Skin of body (tissue), 2 donors: ENCODE measurements around the gene ADPGK. TPM values are rescaled to one million over a fixed set of nuclear protein-coding genes. Genes with fewer than 3 reads are reported as not detected.
"Not testable (repeated sequence)": the region's sequence is repeated elsewhere in the genome, so short reads cannot be mapped to it uniquely, and the experiment has no call there.

Source experiments
- DNase-seq: peaks from one replicate; lab custom pipeline; 2025; lab: John Stamatoyannopoulos, UW
- total RNA-seq: library from RNA; depleted of rRNA; stranded (reverse); fragments of >200 nt; gene quantifications from one replicate; pipeline ENCODE4 v1.2.3, GENCODE V29; 2014

The ADPGK gene
- 57.8 TPM for total RNA-seq

DNA sequence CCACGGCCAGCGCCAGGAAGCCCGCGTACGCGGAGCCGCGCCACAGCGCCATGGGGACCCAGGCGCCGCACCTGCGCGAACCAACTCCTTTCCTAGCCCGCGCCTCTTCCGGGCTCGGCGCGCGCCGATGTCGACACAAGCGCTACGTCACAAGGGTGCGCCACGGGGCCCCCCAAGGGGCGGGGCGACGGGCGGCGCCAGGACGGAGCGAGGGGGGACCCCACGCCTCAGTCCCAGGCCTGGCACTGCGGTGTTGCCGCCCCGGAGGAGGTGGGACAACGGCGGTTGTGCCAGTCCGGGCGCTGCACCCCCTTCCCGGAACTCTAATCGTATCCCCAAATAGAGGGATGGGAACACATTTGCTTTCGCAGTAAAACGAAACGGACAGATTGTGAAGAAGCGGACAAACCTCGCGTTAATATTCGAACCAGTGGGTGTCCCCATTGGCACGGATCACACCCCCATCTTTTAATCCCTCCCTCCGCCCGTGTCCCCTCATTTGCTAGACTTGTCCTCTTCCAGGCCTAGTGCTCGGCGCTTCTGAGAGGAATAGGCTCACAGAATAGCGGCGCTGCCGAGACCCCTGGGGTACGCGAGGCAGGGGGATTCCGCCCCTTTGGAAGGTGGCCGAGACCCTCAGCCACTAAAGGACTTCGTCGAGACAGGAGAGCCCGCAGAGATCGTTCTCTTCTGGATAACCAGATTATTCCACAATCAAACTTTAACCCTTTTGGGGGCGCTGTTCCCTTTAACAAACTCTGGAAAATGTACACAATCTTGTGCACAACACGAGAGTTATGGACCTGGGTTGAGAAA, at the start of gene ADPGK:
Gene ADPGK, minus strand, starts transcription at position 119 of the 816 bp plus-strand sequence. Its CDS starts 67 bp downstream, at position 52.
- peak; percentile 97 for DNase-seq

DNA sequence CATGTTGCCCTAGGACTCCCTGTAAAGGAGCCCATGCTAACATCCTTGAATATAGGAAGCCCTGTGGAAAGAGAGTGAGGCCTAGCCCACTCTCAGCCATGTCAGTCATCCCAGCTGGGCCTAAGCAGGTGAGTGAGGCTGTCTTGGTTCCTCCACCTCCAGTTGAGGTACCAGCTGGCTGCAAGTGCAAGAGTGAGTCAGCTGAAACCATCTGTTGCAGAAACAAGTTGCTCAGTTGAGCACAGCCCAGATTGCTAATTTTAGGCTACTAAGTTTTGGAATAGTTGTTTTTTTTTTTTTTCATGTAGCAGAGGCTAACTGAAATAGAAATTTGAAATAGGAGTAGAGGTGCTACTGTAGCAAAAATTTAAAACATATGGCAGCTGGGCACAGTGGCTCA, 43.7 kb upstream of the ADPGK start:
- no peak for DNase-seq

GRCh38 chr15:72826611-72827010, 43.1 kb upstream of the ADPGK start:
- DNase-seq: no peak

DNA sequence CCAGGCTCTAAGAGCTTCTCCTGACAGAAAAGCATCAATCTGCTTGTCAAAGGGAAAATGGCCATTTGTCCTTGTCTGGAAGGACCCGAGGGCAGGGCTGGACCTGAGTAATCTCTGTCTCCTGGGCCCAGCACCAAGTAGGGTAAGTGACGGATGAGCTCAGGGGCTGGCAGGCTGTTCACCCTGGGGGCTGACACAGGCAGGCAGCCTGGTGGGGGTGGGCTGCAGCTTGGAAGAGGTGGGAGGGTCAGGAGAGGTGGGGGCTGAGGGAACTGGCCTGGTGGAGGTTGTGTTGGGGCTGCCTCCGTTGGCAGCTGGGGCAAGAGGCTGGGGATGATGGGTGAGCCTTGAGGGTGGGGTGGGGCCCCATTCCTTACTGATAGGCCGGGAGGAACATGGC, 42.3 kb upstream of the ADPGK start:
- DNase-seq: no peak

DNA sequence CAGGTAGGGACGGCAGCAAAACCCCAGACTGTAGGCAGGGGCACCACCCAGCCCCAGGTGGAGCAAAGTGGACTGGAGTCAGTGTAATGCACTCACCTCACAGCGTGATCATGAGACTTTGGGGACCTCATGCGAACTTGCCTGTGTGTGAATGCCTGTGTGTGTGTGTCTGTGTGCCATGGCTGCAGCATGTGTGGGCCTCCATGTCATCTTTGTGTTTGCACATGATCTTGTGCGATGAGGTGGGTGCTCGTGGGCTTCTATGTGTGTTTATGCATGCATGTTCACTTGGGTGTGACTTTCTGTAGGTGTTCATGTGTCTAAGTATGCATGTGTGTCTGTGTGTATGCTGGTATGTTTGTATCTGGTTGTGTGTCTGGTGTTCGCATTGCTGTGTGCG, 41.2 kb upstream of the ADPGK start:
- DNase-seq: no peak

DNA sequence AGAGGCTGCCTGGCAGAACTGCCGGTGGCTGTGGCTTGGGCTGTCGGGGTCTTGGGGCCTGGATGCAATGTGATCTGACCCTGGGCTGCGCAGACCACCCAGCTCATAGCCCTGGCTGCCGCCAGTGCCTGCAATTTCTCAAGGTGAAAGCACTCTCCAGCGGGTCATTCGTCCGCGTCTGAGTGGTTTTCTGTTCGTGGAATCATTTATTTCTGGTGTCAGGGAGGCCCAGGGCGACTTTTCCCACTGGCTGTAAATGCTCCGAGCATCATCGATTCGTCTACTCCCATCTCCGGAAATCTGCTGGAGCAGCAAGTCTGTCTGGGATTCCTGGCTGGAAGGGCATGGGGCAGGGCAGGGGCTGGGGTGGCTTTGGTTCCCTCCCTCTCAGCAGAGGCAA, 40.6 kb upstream of the ADPGK start:
- no peak for DNase-seq

GRCh38 chr15:72820278-72820677, 36.7 kb upstream of the ADPGK start:
- DNase-seq: no peak

DNA sequence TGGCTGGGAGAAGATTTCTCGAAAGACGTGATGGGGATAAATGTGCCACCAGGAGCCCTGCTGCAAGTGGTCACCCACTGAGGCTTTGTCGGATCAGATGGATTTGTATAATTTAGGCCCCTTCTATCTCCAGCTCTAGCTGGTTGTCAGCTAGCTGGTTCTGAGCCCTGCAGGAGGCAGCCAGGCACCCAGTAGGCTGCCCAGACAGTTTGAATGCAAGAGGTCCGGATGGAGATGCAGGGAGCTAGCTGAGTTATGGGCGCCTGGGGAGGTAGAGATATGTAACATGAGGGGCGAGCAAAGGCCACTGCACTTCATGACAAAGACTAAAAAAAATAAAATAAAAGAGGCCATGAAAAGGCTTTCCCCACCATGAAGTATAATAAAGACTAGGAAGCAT, 35.1 kb upstream of the ADPGK start:
- DNase-seq: no peak

DNA sequence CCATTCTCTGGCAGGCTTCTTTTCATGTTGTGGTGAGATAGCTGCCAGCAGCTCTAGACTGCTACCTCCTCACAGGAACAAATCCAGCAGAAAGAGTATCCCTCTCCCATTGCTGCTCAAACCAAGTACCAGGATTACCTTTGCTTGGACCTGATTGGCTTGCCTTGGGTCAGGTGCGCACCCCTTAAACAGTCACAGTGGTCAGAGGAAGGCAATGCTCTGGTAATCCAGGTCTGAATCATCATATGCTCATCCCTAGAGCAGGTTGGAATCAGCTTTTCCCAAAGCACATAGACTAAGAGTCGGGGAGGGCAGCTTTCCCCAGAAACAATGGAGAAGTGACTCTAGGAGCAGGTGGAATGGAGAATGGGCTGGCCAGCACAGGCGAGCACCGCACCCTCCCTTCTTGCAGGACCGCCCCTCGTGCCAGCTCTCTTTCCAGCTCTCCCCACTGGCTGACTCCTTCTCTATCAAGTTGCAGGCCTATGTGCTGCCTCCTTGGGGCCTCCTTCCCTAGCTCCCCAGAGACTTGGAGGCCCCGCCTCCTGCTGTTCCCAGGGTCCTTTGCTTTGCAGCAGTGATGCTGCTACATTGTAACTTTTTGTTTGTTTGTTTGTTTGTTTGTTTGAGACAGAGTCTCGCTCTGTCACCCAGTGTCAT, 29.9 kb upstream of the ADPGK start:
- no peak for DNase-seq

DNA sequence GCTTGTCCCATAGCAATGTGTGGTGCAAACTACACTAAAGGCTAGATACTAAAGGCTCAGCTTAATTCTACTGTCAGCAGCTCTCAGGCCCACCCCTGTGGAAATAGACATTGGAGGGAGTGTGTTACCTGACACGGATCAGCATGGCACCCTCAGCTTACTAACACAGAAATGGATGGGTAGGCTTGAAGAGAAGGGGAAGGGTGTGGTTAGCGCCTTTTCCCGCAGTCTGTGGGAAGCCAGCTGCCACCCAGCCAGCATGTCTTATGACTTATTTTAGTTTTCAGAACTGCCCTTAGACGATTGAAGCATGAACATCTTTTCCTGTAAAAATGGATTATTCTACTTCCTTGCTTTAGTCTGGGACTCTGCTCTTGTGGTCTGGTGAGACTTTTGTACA, 25.8 kb upstream of the ADPGK start:
- no peak for DNase-seq

- DNase-seq: not testable (repeated sequence)
Observed at GRCh38 chr15:72807346-72807745, 23.8 kb upstream of the ADPGK start.

DNA sequence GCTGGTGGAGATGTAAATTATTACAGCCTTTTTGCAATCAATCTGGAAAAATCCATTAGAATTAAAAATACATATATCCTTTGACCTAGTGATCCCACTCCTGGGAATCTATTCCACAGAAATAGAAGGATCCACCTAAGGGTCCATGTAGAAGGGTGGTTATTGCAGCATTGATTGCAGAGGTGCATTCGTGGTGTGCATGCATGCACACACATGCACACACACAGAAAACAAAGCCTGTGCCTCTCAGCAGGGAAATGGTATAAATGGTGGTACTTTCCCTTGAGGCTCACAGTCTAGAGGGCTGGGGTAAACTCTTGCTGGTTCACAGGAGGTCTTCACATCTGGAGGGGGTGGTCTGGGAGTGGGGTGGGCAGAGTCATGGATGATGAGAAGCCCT, 19.4 kb upstream of the ADPGK start:
- DNase-seq: no peak

- no peak for DNase-seq
Observed at GRCh38 chr15:72801590-72802325, 18.2 kb upstream of the ADPGK start.

DNA sequence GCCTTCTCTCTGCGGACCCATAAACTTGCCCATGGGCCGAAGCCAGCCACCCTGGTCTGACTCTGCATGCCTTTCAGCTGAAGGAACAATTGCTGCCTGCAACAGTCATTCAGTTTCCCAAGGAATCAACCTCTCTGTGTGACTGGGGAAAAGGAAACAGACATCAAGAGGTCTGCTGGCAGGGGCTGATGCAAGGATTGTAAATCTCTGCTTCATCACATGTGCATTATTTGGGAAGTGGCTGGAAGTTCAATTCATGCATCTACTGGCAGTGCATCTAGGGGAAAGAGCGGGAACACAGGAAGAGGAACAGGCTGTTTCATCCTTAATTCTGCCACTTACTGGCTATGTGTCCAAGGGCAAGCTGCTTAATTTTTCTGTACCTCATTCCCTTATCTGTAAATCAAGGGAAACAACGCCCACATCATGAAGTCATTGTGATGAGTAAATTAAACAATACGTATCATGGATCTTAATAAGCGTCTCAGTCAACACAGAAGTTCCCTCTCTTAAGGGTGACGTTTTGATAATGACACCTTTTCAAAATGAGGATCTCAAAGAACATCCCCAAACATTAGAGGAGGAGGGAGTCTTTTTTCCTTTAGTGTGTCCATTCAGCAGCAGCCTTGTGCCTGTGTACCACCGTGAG, 17.4 kb upstream of the ADPGK start:
- DNase-seq: peak; percentile 36

DNA sequence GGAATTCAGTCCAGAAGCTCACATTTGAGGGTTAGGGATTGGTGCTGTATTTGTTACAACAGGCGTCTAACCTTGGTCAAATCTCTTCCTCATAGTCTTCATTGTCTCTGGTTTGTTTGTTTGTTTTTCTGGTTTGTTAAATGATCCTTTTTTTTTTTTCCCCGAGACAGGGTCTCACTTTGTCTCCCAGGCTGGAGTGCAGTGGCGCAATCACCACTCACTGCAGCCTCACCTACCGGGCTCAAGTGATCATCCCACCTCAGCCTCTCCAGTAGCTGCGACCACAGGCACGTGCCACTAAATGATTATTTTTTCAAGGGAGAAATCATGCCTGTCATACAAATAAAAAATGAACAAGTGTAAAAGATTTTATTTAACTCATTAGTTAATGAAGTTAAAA, 14.3 kb upstream of the ADPGK start:
- no peak for DNase-seq

GRCh38 chr15:72797338-72797689, 13.8 kb upstream of the ADPGK start:
- no peak for DNase-seq

GRCh38 chr15:72796515-72797337, 13.2 kb upstream of the ADPGK start:
- no peak for DNase-seq

DNA sequence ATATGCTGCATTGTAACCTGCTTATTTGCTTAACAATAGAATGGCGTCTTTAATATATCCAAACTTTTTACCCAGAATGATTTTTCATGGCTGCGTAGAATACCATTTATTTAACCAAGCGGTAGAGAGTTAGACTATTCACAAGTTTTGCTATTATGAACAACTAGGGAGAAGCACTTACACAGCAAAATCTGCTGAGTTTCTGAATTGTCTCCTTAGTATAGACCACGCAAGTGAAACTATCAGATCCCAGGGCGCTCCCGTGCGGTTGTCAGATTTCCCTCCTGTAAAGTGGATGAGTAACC, 12.6 kb upstream of the ADPGK start:
- DNase-seq: no peak

GRCh38 chr15:72793766-72794660, 10.5 kb upstream of the ADPGK start:
- no peak for DNase-seq

GRCh38 chr15:72792431-72792830, 8.9 kb upstream of the ADPGK start:
- DNase-seq: no peak
